Muscle of leg (tissue), 11 donors: Measurements from ENCODE around the gene TRAF2. TPM values are rescaled to one million over a fixed set of nuclear protein-coding genes. Genes with fewer than 3 reads are reported as not detected.
"Not testable (repeated sequence)": the region's sequence is repeated elsewhere in the genome, so short reads cannot be mapped to it uniquely, and the experiment has no call there.

Source experiments
- DNase-seq: peaks from one replicate; pipeline ENCODE4 v3.0.0; 2013
- H3K27ac ChIP-seq: one replicate; pipeline ENCODE4 v1.5.1; 2013; ENCODE audit warnings: mild to moderate bottlenecking, low read length, control low read depth
- H3K27me3 ChIP-seq: one replicate; pipeline ENCODE4 v1.6.1; 2013; ENCODE audit warnings: low read length; ENCODE audit not compliant: control insufficient read depth, insufficient read depth
- H3K36me3 ChIP-seq: one replicate; pipeline ENCODE4 v1.6.1; 2013; ENCODE audit warnings: low read length; ENCODE audit not compliant: control insufficient read depth, insufficient read depth
- H3K4me1 ChIP-seq: one replicate; pipeline ENCODE4 v1.6.1; 2013; ENCODE audit warnings: low read length; ENCODE audit not compliant: control insufficient read depth, insufficient read depth
- H3K4me3 ChIP-seq: one replicate; pipeline ENCODE4 v1.5.1; 2013; ENCODE audit warnings: low read length, control low read depth
- H3K9me3 ChIP-seq: replicated peaks from 2 replicates; pipeline ENCODE4 v1.6.1; 2013; ENCODE audit warnings: low read depth, low read length; ENCODE audit not compliant: control insufficient read depth
- WGBS: methylation state at CpG from one replicate; pipeline ENCODE4 v1.1.5; 2013; ENCODE audit warnings: missing lambda C conversion rate; ENCODE audit not compliant: insufficient coverage; 5-methylcytosine and 5-hydroxymethylcytosine counted together
- polyA plus RNA-seq, 8 donors: library from polyadenylated mRNA; unstranded; fragments of 120-200 nt; gene quantifications; one replicate each; pipeline versions ENCODE4 v1.2.1 to v1.2.3, GENCODE V29; 2013; ENCODE audit warnings: inconsistent platforms in 1 of 8, low replicate concordance in 1 of 8; ENCODE audit not compliant: insufficient read length in 8 of 8, insufficient read depth in 1 of 8
- total RNA-seq: library from RNA; stranded (reverse); fragments of 120-200 nt; gene quantifications from one replicate; pipeline ENCODE4 v1.2.4, GENCODE V29; 2013

TRAF2 gene
- total and polyA plus RNA-seq, 9 donors, result 5.4 to 11.9 (median 10.1) TPM

- peak overlapping the region; percentile 62 for H3K27ac ChIP-seq
- not testable (repeated sequence) for H3K9me3 ChIP-seq, H3K4me3 ChIP-seq, DNase-seq
- H3K4me1 ChIP-seq, result peaks cover 63% of the 10 kb centered on the region
- H3K27me3 ChIP-seq, result peaks cover 35% of the 10 kb centered on the region
- WGBS, result 32% methylated on average over 12 of the region's 16 CpGs
- peaks cover 21% of the 10 kb centered on the region for H3K36me3 ChIP-seq
These were observed 44.5 kb upstream of the TRAF2 start for GRCh38 chr9:136841646-136842379.

- Histone ChIP-seq H3K4me1 (peaks cover 67% of the 10 kb centered on the region), H3K4me3 (peak within 1 kb of the TSS; percentile 50), H3K27me3 (peaks cover 41% of the 10 kb centered on the region), H3K27ac (peak within 1 kb of the TSS; percentile 62), H3K36me3 (peaks cover 21% of the 10 kb centered on the region)
- peak; percentile 85 for DNase-seq
- H3K9me3 ChIP-seq, result not testable (repeated sequence)
- 2% methylated on average over 16 of the region's 27 CpGs for WGBS
These were observed 43.9 kb upstream of the TRAF2 start, which contains the start of gene AJM1 for GRCh38 chr9:136842380-136842948. AJM1 (plus strand) TSS chr9:136842478; CDS start chr9:136844415, 1,937 bp downstream.

GRCh38 chr9:136843159-136843800 lies 43.0 kb upstream of the TRAF2 start:
- not testable (repeated sequence) for H3K27ac ChIP-seq, DNase-seq, H3K9me3 ChIP-seq, H3K4me3 ChIP-seq
- peaks cover 72% of the 10 kb centered on the region for H3K4me1 ChIP-seq
- peaks cover 44% of the 10 kb centered on the region for H3K27me3 ChIP-seq
- 14% methylated on average over 15 of the region's 21 CpGs for WGBS
- peaks cover 15% of the 10 kb centered on the region for H3K36me3 ChIP-seq

GRCh38 chr9:136843801-136844740 lies 42.2 kb upstream of the TRAF2 start:
- not testable (repeated sequence) for H3K27ac ChIP-seq, DNase-seq, H3K4me3 ChIP-seq, H3K36me3 ChIP-seq, H3K9me3 ChIP-seq
- Histone ChIP-seq H3K4me1 (peaks cover 73% of the 10 kb centered on the region), H3K27me3 (peaks cover 44% of the 10 kb centered on the region)
- 3% methylated on average over 96 of the region's 99 CpGs for WGBS

- peaks cover 44% of the 10 kb centered on the region for H3K27me3 ChIP-seq
- peaks cover 70% of the 10 kb centered on the region for H3K4me1 ChIP-seq
- WGBS, result 5% methylated on average over 88 of the region's 88 CpGs
- no peaks in the 10 kb centered on the region for H3K9me3 ChIP-seq
- DNase-seq, result no peak
- H3K27ac ChIP-seq, result no peak overlapping the region
- no peak overlapping the region for H3K4me3 ChIP-seq
- no peaks in the 10 kb centered on the region for H3K36me3 ChIP-seq
These were observed 41.4 kb upstream of the TRAF2 start for GRCh38 chr9:136844761-136845464.

- 13% methylated on average over 101 of the region's 102 CpGs for WGBS
- no peak overlapping the region for H3K4me3 ChIP-seq
- H3K9me3 ChIP-seq, result no peaks in the 10 kb centered on the region
- peaks cover 44% of the 10 kb centered on the region for H3K27me3 ChIP-seq
- no peak for DNase-seq
- H3K27ac ChIP-seq, result no peak overlapping the region
- peaks cover 6% of the 10 kb centered on the region for H3K36me3 ChIP-seq
- H3K4me1 ChIP-seq, result peaks cover 69% of the 10 kb centered on the region
These were observed 40.7 kb upstream of the TRAF2 start for GRCh38 chr9:136845465-136846260.

GRCh38 chr9:136846376-136847087 lies 39.8 kb upstream of the TRAF2 start:
- no peak for DNase-seq
- WGBS, result 3% methylated on average over 98 of the region's 98 CpGs
- H3K9me3 ChIP-seq, result no peaks in the 10 kb centered on the region
- peaks cover 14% of the 10 kb centered on the region for H3K36me3 ChIP-seq
- no peak overlapping the region for H3K4me3 ChIP-seq
- H3K27ac ChIP-seq, result no peak overlapping the region
- peaks cover 44% of the 10 kb centered on the region for H3K27me3 ChIP-seq
- peaks cover 69% of the 10 kb centered on the region for H3K4me1 ChIP-seq

GRCh38 chr9:136847088-136847825 lies 39.1 kb upstream of the TRAF2 start:
- no peaks in the 10 kb centered on the region for H3K9me3 ChIP-seq
- H3K36me3 ChIP-seq, result peaks cover 20% of the 10 kb centered on the region
- DNase-seq, result peak; percentile 93
- H3K4me1 ChIP-seq, result peaks cover 69% of the 10 kb centered on the region
- H3K4me3 ChIP-seq, result peak overlapping the region; percentile 74
- H3K27me3 ChIP-seq, result peaks cover 44% of the 10 kb centered on the region
- H3K27ac ChIP-seq, result peak overlapping the region; percentile 98
- WGBS, result under 1% methylated on average over 63 of the region's 75 CpGs
